NCI-H524 (cell line): Measurements from ENCODE around the gene UBE2L6.

Experiments used
- DNase-seq, 2 experiments: peaks; one replicate each; lab custom pipeline; 2025; lab: John Stamatoyannopoulos, UW

UBE2L6 gene

DNA sequence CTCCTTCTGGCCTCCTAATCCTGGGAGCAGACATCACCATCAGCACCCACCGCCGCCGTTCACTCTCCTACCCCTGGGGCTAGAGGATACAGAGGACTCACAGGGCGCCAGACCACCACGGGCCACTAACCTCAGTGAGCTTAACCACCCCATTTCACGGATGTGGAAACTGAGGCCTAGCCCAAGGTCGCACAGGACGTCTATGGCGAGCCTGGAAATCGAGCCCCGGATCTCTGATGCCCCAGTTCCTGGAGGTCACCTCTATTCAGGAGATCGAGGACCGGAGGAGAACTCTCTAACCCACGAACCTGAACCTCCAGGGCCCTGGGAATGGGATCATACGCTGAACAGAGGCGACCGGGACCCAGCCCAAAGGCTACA, 37.3 kb downstream of the UBE2L6 start:
- DNase-seq = no peak

DNA sequence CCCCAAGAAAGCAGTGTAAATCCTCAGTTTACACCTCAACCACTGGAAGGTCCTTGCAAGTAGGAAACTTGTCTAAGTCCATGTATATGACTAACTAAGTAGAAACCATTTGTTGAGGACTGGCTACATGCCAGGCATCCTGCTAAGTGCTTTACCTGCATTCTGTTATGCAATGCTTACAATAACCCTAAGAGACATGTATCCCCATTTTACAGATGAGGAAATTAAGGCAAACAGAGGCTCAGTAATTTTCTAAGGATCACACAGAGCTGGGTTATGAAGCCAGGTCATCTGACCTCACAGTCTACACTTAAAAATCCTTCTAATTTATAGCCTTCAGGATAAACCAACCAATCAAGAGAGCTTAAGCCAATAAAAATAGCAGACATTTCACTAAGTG, 38.5 kb downstream of the UBE2L6 start:
- no peak for DNase-seq

- DNase-seq = peak; percentile 63 to 75
Measured at GRCh38 chr11:57527056-57527631, 40.3 kb downstream of the UBE2L6 start.

GRCh38 chr11:57523419-57523818, 44.1 kb downstream of the UBE2L6 start:
- DNase-seq = no peak

- DNase-seq = no peak
Measured at GRCh38 chr11:57521116-57521515, 46.4 kb downstream of the UBE2L6 start.

DNA sequence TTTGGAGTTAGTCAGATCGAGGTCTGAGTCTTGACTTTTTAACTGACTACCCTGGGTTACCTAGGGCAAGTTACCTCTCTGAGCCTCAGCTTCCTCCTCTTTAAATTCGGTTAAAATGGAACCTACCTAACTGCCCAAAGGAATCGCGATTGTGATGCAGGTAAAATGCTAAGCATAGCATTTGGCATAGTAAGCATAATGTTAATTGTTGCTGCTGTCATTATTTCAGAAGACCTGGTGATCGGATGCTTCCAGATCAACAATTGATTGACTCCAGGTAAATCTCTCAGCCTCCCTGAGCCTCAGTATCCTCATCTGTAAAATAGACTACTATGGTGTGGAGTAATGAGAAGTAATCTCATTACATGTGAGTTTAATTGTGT, 51.4 kb downstream of the UBE2L6 start:
- no peak for DNase-seq

DNA sequence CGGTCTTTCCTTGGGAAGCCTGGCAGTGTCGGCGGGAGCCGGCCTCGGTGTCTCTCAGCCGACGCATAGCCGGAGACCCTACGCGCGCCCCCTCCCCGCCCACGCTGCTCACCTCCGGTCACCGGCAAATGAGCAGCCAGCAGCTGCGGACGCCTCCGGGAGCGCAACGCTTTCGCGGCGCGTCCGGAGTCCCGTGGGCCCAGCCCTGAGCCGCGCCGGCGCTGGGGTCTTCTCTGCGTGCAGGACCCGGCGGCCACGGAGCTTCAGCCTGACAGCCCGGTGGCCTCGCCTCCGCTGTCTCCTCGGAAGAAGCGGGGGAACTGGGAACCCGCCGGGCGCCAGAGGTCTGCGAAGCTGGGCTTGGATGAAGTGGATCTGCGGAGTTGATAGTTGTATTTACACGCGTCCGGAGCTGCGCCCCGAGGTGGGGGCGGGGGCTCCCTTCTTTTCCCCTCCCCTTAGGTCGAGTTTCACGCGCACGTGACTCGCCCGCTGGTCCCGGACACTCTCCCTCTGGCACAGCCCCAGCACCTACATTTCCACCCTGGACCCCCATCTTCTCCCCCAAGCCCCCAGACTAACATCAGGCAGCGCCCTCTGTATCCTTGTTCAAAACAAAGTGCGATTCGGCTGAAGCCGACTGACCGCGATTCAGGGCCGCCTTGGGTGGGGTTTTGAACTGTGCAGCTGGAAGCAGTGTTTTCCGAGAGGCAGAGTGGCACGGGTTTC, 52.0 kb downstream of the UBE2L6 start, which contains the start of gene SLC43A1:
Gene SLC43A1 (minus strand): TSS at position 371 of the 729 bp plus-strand sequence. CDS start 1,591 bp downstream, outside the sequence.
- DNase-seq = peak; percentile 21 to 47

GRCh38 chr11:57514538-57515331, 52.7 kb downstream of the UBE2L6 start:
- DNase-seq = peak in 1 of 2 experiments; percentile 36

GRCh38 chr11:57513911-57514537, 53.4 kb downstream of the UBE2L6 start:
- peak in 1 of 2 experiments; percentile 36 for DNase-seq

GRCh38 chr11:57513452-57513795, 54.0 kb downstream of the UBE2L6 start:
- no peak for DNase-seq

GRCh38 chr11:57512646-57513451, 54.6 kb downstream of the UBE2L6 start:
- DNase-seq = peak in 1 of 2 experiments; percentile 3

DNA sequence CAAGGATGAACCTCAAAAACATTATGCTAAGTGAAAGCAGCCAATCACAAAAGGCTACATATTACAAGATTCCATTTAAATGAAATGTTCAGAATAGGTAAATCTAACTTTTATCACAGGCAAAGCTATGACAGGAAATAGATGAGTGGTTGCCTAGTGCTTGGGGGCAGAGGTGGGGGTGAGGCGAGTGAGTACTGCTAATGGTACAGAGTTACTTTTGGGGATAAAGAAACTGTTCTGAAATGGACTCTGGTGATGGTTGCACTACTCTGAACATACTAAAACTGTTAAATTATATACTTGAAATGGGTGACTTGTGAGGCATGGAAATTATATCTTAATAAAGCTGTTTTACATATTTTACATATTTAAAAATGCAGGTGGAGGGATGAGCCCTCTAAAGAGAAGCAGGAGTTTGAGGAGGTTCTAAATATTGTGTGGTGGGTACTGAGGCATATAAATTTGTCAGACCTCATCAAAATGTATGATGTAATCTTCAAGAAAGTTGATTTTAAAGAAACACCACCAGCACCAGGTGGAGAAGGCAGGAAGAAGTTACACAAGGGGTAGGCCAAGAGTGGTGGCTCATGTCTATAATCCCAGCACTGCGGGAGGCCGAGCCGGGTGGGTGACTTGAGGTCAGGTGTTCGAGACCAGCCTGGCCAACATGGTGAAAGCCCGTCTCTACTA, 55.6 kb downstream of the UBE2L6 start:
- DNase-seq = no peak

- DNase-seq = no peak
Measured at GRCh38 chr11:57508341-57509170, 58.9 kb downstream of the UBE2L6 start.

DNA sequence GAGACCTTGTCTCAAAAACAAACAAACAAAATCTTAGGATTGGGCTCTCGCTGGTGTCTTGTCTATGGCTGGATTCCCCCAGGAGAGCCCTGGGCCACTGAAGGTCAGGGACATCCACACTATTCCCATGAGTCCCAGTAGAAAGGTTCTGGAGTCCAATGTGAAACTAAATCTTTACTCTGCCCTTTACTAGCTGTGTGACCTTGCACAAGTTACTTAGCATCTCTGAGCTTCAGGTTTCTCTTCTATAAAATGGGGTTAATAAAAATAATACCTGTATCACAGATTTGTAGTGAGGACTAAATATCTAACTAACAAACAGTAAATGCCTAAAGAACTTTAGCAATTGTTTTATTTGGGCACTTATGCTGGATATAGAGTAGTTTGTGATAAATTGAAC, 61.0 kb downstream of the UBE2L6 start:
- DNase-seq = no peak

GRCh38 chr11:57504511-57504910, 63.0 kb downstream of the UBE2L6 start:
- DNase-seq = no peak

- DNase-seq = no peak
Measured at GRCh38 chr11:57502870-57503269, 64.6 kb downstream of the UBE2L6 start.

DNA sequence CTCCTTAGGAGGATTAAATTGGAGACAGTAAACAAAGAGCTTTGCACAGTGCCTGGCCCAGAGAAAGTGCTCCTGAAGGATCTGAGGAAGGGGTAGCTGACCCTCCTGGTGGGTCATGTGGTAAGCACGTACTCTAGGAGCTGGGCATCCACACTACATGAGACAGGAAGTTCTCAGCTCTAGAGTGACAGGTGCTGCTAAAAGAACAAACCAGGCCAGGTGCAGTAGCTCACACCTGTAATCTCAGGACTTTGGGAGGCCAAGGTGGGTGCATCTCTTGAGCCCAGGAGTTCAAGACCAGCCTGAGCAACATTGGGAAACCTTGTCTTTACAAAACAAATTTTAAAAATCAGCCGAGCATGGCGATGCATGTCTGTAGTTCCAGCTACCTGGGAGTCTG, 65.1 kb downstream of the UBE2L6 start:
- DNase-seq = no peak

DNA sequence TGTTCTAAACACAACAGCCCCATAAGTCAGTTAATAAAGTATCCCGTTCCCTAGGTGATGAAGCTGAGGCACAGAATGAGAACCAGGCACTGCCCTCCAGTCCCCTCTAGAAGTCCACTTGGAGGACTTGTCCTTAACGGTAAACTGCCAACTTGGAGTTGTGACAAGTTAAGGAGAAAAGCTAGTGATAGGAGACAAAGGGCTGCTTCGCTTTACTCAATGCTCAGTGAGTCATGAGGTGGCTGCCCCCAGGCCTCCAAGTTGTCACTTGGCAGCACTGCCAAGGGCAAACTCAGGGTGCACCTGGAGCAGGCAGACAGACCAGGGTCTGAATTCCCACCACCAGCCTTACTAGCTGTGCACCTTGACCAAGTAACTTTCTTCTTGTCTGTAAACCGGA, 65.5 kb downstream of the UBE2L6 start:
- no peak for DNase-seq
